K562 (cell line): ENCODE measurements around the gene SCAPER. TPM values are rescaled to one million over a fixed set of nuclear protein-coding genes. Genes with fewer than 3 reads are reported as not detected.
"Not testable (repeated sequence)": the region's sequence is repeated elsewhere in the genome, so short reads cannot be mapped to it uniquely, and the experiment has no call there.

Experiments
- ATAC-seq: fragments of 200-7000 bp; cut with Tn5 transposase; 3 replicates; pipeline ENCODE4 v1.9.1; 2020; ENCODE audit warnings: moderate library complexity
- BruUV-seq: library from RNA; stranded (reverse); fragments of 400-500 nt; replicated peaks from 2 replicates; lab custom pipeline; 2021; lab: Mats Ljungman, UMichigan
- CTCF ChIA-PET: fragments of 300-600 bp; formaldehyde crosslinking; extraction: SDS; loops from one replicate; lab custom pipeline; 2021; ENCODE audit warnings: low intra/inter-chr PET ratio; lab: Yijun Ruan, JAX
- POLR2A ChIA-PET: fragments of 300-600, 350-650 bp; sonication (Branson Sonifier 250); formaldehyde crosslinking; extraction: SDS; loops from one replicate; lab custom pipeline; 2021; ENCODE audit warnings: antibody characterized with exemption, inconsistent platforms; lab: Yijun Ruan, JAX
- DNase-seq, 4 experiments: peaks; one replicate each; pipeline versions ENCODE4 v3.0.0 to v3.0.0-alpha.2; 2011 to 2018; ENCODE audit warnings: low spot score in 3 of 4, mixed read lengths in 3 of 4; ENCODE audit errors: extremely low read depth in 1 of 4
- FAIRE-seq: peaks from 2 replicates; lab custom pipeline; 2011; peaks lifted over from hg19 to GRCh38; lab: Jason Lieb, UNC
- H2AFZ ChIP-seq: 2 replicates; pipeline ENCODE4 v1.6.0; 2011; ENCODE audit warnings: low read depth, low read length, control low read depth, inconsistent platforms
- H3K27ac ChIP-seq: fragments of 200-600 bp; 3 replicates; pipeline ENCODE4 v1.8.0; 2011; ENCODE audit warnings: low read depth, mild to moderate bottlenecking, control low read depth, inconsistent platforms, low read length, moderate library complexity, mixed read lengths; ENCODE audit errors: extremely low read depth
- H3K27me3 ChIP-seq, 2 experiments: fragments of 300-600 bp in 1 of 2; 2 replicates in 1 of 2; 3 replicates in 1 of 2; pipeline versions ENCODE4 v1.6.0 to v1.8.0; 2011; ENCODE audit warnings: inconsistent platforms in 2 of 2, low read length in 2 of 2, mild to moderate bottlenecking in 1 of 2, mixed read lengths in 1 of 2, moderate library complexity in 1 of 2; ENCODE audit not compliant: control insufficient read depth in 2 of 2, insufficient read depth in 2 of 2
- H3K36me3 ChIP-seq: fragments of 300-600 bp; 3 replicates; pipeline ENCODE4 v1.8.0; 2011; ENCODE audit warnings: mild to moderate bottlenecking, low read length, inconsistent platforms; ENCODE audit not compliant: control insufficient read depth, insufficient read depth
- H3K4me1 ChIP-seq, 2 experiments: fragments of 200-600 bp in 1 of 2; replicated peaks in 1 of 2; 2 replicates in 1 of 2; 3 replicates in 1 of 2; pipeline versions ENCODE4 v1.5.1 to v1.8.0; 2011; ENCODE audit warnings: inconsistent platforms in 2 of 2, low read length in 2 of 2, mild to moderate bottlenecking in 1 of 2, mixed read lengths in 1 of 2, moderate library complexity in 1 of 2; ENCODE audit not compliant: control insufficient read depth in 2 of 2, insufficient read depth in 2 of 2
- H3K4me2 ChIP-seq: 2 replicates; pipeline ENCODE4 v1.6.1; 2011; ENCODE audit warnings: low read length, control low read depth, inconsistent platforms, mixed read lengths; ENCODE audit not compliant: insufficient read depth
- H3K4me3 ChIP-seq: fragments of 200-600 bp; sonication (generic), shearing (Covaris generic); 2 replicates; pipeline ENCODE4 v1.5.1; 2016; ENCODE audit warnings: control low read depth, inconsistent platforms
- H3K79me2 ChIP-seq: fragments of 200-600 bp; 3 replicates; pipeline ENCODE4 v1.8.0; 2011; ENCODE audit warnings: low read length, inconsistent platforms; ENCODE audit not compliant: control insufficient read depth, insufficient read depth
- H3K9ac ChIP-seq, 2 experiments: 2 replicates each; pipeline versions ENCODE4 v1.6.0 to v1.6.1; 2011; ENCODE audit warnings: low read depth in 2 of 2, low read length in 2 of 2, control low read depth in 1 of 2, inconsistent platforms in 1 of 2, mild to moderate bottlenecking in 1 of 2, mixed read lengths in 1 of 2; ENCODE audit not compliant: insufficient read depth in 1 of 2
- H3K9me1 ChIP-seq: one replicate; pipeline ENCODE4 v1.6.0; 2011; ENCODE audit warnings: inconsistent platforms, mild to moderate bottlenecking, low read length, moderate library complexity; ENCODE audit not compliant: control insufficient read depth, insufficient read depth
- H3K9me3 ChIP-seq: replicated peaks from 2 replicates; pipeline ENCODE4 v1.5.1; 2011; ENCODE audit warnings: low read depth, low read length, inconsistent platforms; ENCODE audit not compliant: control insufficient read depth, insufficient read depth
- H4K20me1 ChIP-seq: replicated peaks from 2 replicates; pipeline ENCODE4 v1.6.1; 2011; ENCODE audit warnings: low read length, inconsistent platforms, mixed read lengths; ENCODE audit not compliant: control insufficient read depth, insufficient read depth
- C11orf30 ChIP-seq: fragments of 450-650 bp; IDR thresholded peaks from 2 replicates; pipeline ENCODE4 v1.6.1; 2016; ENCODE audit warnings: low read depth, mild to moderate bottlenecking
- CTCF ChIP-seq, 3 experiments: IDR thresholded peaks in 2 of 3; conservative IDR thresholded peaks in 1 of 3; 2 replicates each; pipeline ENCODE4 v1.5.1; 2011 to 2012; ENCODE audit warnings: low read length in 3 of 3, mild to moderate bottlenecking in 3 of 3, control low read depth in 2 of 3, improper control_type of control experiment in 1 of 3, inconsistent platforms in 1 of 3, low read depth in 1 of 3, mixed read lengths in 1 of 3, moderate library complexity in 1 of 3; ENCODE audit not compliant: insufficient read depth in 2 of 3
- ETV1 ChIP-seq: fragments of 450-650 bp; conservative IDR thresholded peaks from 2 replicates; pipeline ENCODE4 v1.6.1; 2016; ENCODE audit warnings: missing genetic modification characterization, control low read depth, low read depth, missing compliant biosample characterization
- FOXA1 ChIP-seq: fragments of 450-650 bp; IDR thresholded peaks from 2 replicates; pipeline ENCODE4 v1.6.1; 2016; ENCODE audit warnings: mild to moderate bottlenecking, borderline replicate concordance
- MIER1 ChIP-seq: fragments of 450-650 bp; IDR thresholded peaks from 2 replicates; pipeline ENCODE4 v1.6.1; 2016; ENCODE audit warnings: antibody characterized with exemption, mild to moderate bottlenecking, low read depth
- RAD21 ChIP-seq, 2 experiments: fragments of 250-450 bp in 1 of 2; fragments of 450-650 bp in 1 of 2; sonication (Bioruptor Pico) in 1 of 2; formaldehyde crosslinking in 1 of 2; IDR thresholded peaks in 1 of 2; conservative IDR thresholded peaks in 1 of 2; 2 replicates each; pipeline versions ENCODE4 v1.4.0 to v1.8.0; 2020 to 2022; ENCODE audit warnings: mild to moderate bottlenecking in 2 of 2, moderate library complexity in 1 of 2
- SMC3 ChIP-seq: conservative IDR thresholded peaks from 2 replicates; pipeline ENCODE4 v1.6.1; 2011; ENCODE audit warnings: low read depth, low read length, improper control_type of control experiment; ENCODE audit not compliant: insufficient read depth
- SNRNP70 ChIP-seq: fragments of 200-400 bp; formaldehyde crosslinking; optimal IDR thresholded peaks from 2 replicates; pipeline ENCODE3; 2017; ENCODE audit warnings: low read depth, low read length
- ZBTB33 ChIP-seq: sonication (generic); formaldehyde crosslinking; IDR thresholded peaks from 2 replicates; pipeline ENCODE4 v1.8.1; 2023; ENCODE audit warnings: mild to moderate bottlenecking, missing genetic modification reagents
- ZNF316 ChIP-seq: fragments of 450-650 bp; IDR thresholded peaks from 2 replicates; pipeline ENCODE4 v1.6.1; 2016
- WGBS: fragments of 100-300 bp; shearing (Covaris generic); methylation state at CpG from one replicate; pipeline ENCODE4 v1.1.6; 2016; ENCODE audit warnings: low coverage, mixed read lengths; ENCODE audit not compliant: insufficient coverage; ENCODE audit errors: missing lambda C conversion rate; 5-methylcytosine and 5-hydroxymethylcytosine counted together
- in situ Hi-C: fragments of 300-500 bp; cut with MboI; formaldehyde crosslinking; loops from 4 replicates; pipeline ENCODE4 v1.15.0; 2018; ENCODE audit warnings: inconsistent platforms, mixed read lengths
- intact Hi-C: fragments of 100-400 bp; cut with micrococcal nuclease; formaldehyde crosslinking; loops from 2 replicates; pipeline ENCODE4 v1.14.2; 2022
- polyA plus RNA-seq, 8 experiments: library from polyadenylated mRNA; depleted of rRNA in 4 of 8; stranded (reverse) in 5 of 8; unstranded in 3 of 8; fragments of >200 nt; fragmentation: Nextera tagmentation in 2 of 8; fragmentation: Illumina TruSeq in 1 of 8; extraction: Ambion mirVana in 2 of 8; extraction: Trizol in 1 of 8; gene quantifications; 2 replicates each; pipeline versions ENCODE4 v1.2.1 to v1.2.3, GENCODE V29; 2011 to 2014; ENCODE audit warnings: inconsistent platforms in 1 of 8, missing spikeins in 1 of 8
- total RNA-seq, 7 experiments: library from RNA; depleted of rRNA in 6 of 7; stranded (reverse); fragments of >200 nt in 6 of 7; fragmentation: Illumina TruSeq in 2 of 7; extraction: Trizol in 2 of 7; gene quantifications; 2 replicates each; pipeline versions ENCODE4 v1.2.1 to v1.2.3, GENCODE V29; 2011 to 2021; ENCODE audit warnings: low replicate concordance in 1 of 7

SCAPER gene
- total and polyA plus RNA-seq, 9 of the 15 experiments (the other 6 are each of a cell fraction or from before 2014, with no cell fraction given): 1.3 to 5.7 (median 3.2) TPM

- Histone ChIP-seq H3K9me3 (no peaks in the 10 kb centered on the region), H3K36me3 (no peaks in the 10 kb centered on the region), H3K9ac (no peak overlapping the region), H3K79me2 (no peaks in the 10 kb centered on the region), H3K4me3 (no peak overlapping the region), H3K4me2 (no peak overlapping the region), H3K4me1 (no peaks in the 10 kb centered on the region), H3K9me1 (no peaks in the 10 kb centered on the region), H3K27me3 (no peaks in the 10 kb centered on the region), H4K20me1 (no peaks in the 10 kb centered on the region), H3K27ac (no peak overlapping the region), H2AFZ (no peak overlapping the region)
- CTCF ChIA-PET: no interaction called here
- POLR2A ChIA-PET: no interaction called here
- in situ Hi-C loops (no loop called here), intact Hi-C loops (no loop called here)
- FAIRE-seq (no peak), ATAC-seq (no peak), DNase-seq (no peak)
- no TSS peak for BruUV-seq
- 21% methylated on average over 4 of the region's 4 CpGs for WGBS
- TF ChIP-seq FOXA1 (no peak), SNRNP70 (no peak), ETV1 (tag) (no peak), ZNF316 (peak; percentile 31), MIER1 (no peak), C11orf30 (peak; percentile 30; the same call in 1 of the 2 replicates)
Measured at GRCh38 chr15:76737573-76737972, 167.6 kb downstream of the SCAPER start.

- ATAC-seq, H3K79me2 ChIP-seq, H3K27ac ChIP-seq, H3K27me3 ChIP-seq, H3K9me3 ChIP-seq, in situ Hi-C loops, H3K4me1 ChIP-seq, intact Hi-C loops, H3K9me1 ChIP-seq, H3K4me2 ChIP-seq, H3K9ac ChIP-seq, H2AFZ ChIP-seq, H4K20me1 ChIP-seq, BruUV-seq, H3K36me3 ChIP-seq, H3K4me3 ChIP-seq: not testable (repeated sequence)
- 52% methylated on average over 9 of the region's 9 CpGs for WGBS
- TF ChIP-seq RAD21 (CRISPR knock-in tag; conservative IDR thresholded peaks at IDR 0.05 in 1 of 2, IDR thresholded peaks at IDR 0.05 in 1 of 2) (peak in 1 of 2 experiments; percentile 49; a peak in 2 of 4 replicates), CTCF (IDR thresholded peaks at IDR 0.05 in 2 of 3, conservative IDR thresholded peaks at IDR 0.05 in 1 of 3; ENCODE audit: insufficient read depth in 2 of 3, low read depth in 1 of 3, low read length in 3 of 3) (peak in 2 of 3 experiments; percentile 12 to 20; a peak in 2 of 6 replicates), ZBTB33 (CRISPR knock-in tag) (peak; percentile 92), SMC3 (0 out of 2 replicates have a peak, but pooled peaks have one; percentile 4)
- ChIA-PET POLR2A (interaction anchor here (0.8 kb wide), 1 partner anchor 279 kb away, joined by 3 read pairs; no protein-coding TSS in a partner anchor), CTCF (interaction anchor here (0.7 kb wide), 1 partner anchor 134 kb away, joined by 3 read pairs; no protein-coding TSS in a partner anchor)
- DNase-seq: peak in 1 of 4 experiments; percentile 18
- peak; percentile 58 for FAIRE-seq
Measured at GRCh38 chr15:76732321-76732720, 172.8 kb downstream of the SCAPER start.
